GM12864 (cell line): ENCODE measurements around the gene ZNF467.

Experiments
- DNase-seq: peaks from one replicate; pipeline ENCODE4 v3.0.0-alpha.2; 2011; ENCODE audit warnings: low read depth
- H3K4me3 ChIP-seq: 2 replicates; pipeline ENCODE4 v1.5.1; 2011; ENCODE audit warnings: mild to moderate bottlenecking, low read depth, low read length, control low read depth
- TF ChIP-seq, protein P1 (sequence below): IDR thresholded peaks from 2 replicates; pipeline ENCODE4 v1.5.1; 2011; ENCODE audit warnings: low read depth, mild to moderate bottlenecking, moderate library complexity, low read length, control low read depth, inconsistent platforms; ENCODE audit errors: missing control alignments

ZNF467 gene

DNA sequence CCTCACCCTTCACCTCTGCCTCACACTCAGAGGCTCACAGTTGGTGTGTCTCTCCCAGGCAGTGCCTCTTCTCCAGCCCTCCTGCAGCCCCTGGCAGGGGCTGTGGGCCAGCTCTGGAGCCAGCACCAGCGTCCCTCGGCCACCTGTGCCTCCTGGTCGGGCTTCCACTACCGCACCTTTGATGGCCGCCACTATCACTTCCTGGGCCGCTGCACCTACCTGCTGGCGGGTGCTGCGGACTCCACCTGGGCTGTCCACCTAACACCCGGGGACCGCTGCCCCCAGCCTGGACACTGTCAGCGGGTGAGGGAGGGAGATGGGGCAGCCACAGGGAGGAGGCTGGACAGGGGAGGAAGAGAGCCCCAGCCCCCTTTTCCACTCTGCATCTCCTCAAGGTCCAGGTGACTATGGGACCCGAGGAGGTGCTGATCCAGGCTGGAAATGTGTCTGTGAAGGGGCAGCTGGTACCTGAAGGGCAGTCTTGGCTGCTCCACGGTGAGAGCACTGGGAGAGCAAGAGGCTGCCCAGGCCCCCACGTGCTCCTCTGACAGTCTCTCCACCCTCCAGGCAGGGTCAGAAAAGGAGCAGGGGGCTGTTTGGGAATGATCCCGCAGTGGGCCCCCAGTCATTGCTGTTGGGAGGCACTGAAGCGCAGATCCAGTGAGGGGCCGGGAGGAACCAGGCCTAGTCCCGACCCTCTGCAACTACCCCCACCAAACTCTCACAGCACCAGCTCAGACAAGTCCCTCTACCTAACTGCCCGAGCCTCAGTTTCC, 4.4 kb upstream of the ZNF467 start:
- DNase-seq: no peak
- TF ChIP-seq, protein P1, sequence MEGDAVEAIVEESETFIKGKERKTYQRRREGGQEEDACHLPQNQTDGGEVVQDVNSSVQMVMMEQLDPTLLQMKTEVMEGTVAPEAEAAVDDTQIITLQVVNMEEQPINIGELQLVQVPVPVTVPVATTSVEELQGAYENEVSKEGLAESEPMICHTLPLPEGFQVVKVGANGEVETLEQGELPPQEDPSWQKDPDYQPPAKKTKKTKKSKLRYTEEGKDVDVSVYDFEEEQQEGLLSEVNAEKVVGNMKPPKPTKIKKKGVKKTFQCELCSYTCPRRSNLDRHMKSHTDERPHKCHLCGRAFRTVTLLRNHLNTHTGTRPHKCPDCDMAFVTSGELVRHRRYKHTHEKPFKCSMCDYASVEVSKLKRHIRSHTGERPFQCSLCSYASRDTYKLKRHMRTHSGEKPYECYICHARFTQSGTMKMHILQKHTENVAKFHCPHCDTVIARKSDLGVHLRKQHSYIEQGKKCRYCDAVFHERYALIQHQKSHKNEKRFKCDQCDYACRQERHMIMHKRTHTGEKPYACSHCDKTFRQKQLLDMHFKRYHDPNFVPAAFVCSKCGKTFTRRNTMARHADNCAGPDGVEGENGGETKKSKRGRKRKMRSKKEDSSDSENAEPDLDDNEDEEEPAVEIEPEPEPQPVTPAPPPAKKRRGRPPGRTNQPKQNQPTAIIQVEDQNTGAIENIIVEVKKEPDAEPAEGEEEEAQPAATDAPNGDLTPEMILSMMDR: no peak

DNA sequence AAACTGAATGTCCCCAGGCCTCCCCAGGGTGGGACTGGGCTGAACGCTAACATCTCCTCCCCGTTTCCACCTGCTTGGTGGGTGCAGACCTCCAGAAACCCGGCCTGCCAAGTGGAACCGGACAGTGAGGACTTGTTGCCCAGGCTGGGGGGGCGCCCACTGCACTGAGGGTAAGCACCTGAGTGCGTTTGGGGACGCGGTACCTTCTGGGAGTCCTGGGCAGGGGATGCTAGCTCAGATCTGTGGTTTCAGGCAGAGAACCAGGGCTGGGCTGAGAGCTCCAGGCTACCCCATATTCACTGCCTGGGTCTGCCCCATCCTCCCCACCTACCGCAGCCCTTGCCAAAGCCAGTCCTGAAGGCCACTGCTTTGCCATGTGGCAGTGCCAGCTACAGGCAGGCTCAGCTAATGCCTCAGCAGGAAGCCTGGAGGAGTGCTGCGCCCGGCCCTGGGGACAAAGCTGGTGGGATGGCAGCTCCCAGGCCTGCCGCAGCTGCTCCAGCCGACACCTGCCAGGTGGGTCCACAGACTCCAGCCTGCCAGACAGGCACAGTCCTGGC, 3.5 kb upstream of the ZNF467 start:
- DNase-seq: no peak
- H3K4me3 ChIP-seq: no peak overlapping the region

More for the DNA sequence above, 4.4 kb upstream of the ZNF467 start:
- no peak overlapping the region for H3K4me3 ChIP-seq

DNA sequence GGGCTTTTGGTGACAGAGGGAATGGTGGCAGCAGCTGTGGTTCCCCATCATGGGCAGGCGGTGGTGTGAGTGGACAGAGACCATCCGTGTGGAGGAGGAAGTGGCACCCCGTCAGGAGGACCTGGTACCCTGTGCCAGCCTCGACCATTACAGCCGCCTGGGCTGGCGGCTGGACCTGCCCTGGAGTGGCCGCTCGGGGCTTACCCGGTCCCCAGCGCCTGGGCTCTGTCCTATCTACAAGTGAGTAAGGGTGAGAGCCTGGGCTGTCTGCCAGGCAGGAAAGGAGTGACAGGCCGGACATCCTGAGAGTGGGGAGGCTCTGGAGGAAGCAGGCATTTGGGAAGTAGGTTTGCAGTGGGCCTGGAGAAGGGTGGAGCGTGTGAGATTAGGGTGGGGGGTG, 2.9 kb upstream of the ZNF467 start:
- no peak for DNase-seq
- TF ChIP-seq, protein P1: no peak
- no peak overlapping the region for H3K4me3 ChIP-seq

More for the DNA sequence above, 3.5 kb upstream of the ZNF467 start:
- TF ChIP-seq, protein P1: no peak

DNA sequence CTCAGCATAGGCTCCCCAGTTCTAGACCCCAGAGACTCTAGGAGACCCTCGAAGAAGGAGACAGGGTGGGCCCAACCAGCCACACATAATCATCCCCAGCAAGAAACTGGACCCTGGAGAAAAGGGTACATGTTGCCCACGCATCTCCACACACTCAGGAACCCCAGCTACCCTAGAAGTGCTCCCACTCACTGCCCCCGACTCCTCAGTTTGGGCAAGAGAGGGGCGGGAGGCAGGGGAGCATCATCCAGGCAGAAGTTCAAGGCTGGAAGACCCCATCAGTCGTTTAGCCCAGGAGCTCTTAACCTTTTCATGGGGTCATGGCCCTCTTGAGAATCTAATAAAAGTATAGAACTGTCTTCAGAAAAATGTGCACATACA, 1.8 kb upstream of the ZNF467 start:
- H3K4me3 ChIP-seq: no peak overlapping the region
- TF ChIP-seq, protein P1: no peak
- DNase-seq: no peak

DNA sequence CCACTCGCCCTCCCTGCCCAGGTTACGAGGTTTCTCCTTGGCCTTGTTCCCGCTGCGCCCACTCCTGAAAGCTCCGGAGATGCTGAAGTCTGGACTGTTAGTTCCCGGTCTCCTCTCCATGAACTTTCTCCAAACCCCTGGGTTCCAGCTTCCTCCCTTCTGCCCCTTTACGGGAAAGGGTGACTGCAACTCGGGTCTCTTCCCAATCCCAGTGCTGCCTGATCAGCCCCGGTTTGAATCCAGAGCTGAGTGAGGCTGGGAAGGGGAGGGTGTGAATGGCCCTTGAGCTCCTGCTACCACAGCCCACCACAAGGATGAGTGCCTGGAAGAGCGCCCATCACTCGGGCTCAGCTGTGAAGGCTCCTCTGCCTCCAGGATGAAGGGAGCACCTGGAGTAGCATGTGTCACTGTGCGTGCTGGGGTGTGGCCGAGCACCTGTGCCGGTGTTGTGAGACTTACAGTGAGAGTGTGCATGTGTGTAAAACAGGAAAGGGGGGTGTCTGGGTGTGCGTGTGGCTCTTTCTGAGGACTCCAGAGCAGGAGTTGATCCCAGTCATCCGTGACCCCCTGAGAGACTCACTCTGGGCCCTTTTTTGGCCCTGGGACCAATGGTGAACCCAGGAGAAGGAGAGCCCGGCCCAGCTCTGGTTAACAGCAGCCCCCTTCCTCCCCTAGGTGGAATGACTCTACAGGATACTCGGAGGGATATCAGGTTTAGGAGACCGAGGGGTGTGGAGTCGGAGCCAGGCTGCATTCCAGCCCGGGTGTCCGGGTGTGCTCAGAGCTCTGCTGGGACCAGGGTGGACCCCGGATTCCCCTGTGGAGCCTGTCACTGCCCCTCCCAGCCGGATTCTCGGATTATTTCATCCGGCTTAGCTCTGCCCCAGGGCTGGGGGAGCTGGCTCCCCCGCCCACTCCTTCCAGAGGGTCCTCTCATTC, 1.1 kb upstream of the ZNF467 start:
- H3K4me3 ChIP-seq: no peak overlapping the region
- no peak for DNase-seq
- TF ChIP-seq, protein P1: no peak

DNA sequence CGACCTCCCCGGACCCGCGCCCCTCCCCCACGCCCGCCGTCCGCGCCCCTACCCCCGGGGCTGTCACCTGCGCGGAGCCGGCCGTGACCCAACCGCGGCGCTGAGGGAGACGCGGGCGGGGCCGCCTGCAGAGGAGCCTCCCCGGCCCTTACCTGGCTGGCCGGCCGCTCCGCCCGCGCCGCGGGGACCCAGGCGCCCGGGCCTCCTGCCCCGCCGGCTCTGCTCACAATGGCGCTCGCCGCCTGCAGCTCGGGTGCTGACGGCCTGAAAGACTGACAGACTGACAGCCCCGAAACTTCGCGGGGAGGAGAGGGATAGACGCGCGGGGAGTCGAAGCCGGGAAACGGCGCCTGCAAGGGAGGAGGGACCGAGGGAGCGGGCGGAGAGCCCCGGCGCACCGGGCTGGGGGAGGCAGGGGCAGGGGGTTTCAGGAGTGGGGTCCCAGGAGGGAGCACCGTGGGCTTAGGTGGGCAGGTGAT, 393 bp downstream of the ZNF467 start:
- no peak overlapping the region; the same call in 1 of the 2 replicates for H3K4me3 ChIP-seq
- TF ChIP-seq, protein P1: no peak
- no peak for DNase-seq
